HG02870 (cell line): ENCODE results near the gene ZNF778.
"Not testable (repeated sequence)": the region's sequence is repeated elsewhere in the genome, so short reads cannot be mapped to it uniquely, and the experiment has no call there.

ENCODE experiments used
- ATAC-seq: cut with Tn5 transposase; IDR thresholded peaks from one replicate; pipeline ENCODE4 v1.9.1; 2021; ENCODE audit warnings: mild to moderate bottlenecking, moderate library complexity; ENCODE audit not compliant: unreplicated experiment

ZNF778 gene

DNA sequence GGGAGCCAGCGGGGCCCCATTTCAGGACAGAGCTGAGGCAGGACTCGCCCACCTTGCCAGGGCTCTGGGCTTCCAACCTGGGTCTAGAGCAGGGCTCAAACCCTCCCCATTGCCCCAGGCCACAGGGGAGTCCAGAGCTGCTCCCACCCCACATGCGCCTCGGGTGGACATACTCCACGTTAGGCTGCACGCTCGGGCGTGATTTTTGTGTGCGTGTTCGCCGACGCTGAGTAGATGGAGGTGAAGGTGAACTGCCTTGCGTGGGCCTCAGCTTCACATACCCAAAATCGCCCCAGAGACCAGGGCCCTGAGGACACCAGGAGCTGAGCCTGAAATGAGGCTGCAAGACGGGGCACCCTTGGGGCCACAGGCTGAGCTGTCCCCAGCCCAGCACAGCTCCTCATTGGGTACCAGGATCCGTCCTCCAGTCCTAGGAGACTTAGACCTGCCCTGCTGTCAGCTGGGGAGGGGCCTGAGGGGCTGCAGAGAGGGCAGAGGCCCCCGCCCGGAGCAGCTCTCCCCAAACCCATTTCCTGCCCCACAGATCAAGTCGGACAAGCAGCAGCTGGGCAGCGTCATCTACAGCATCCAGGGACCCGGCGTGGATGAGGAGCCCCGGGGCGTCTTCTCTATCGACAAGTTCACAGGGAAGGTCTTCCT is 37.7 kb upstream of the ZNF778 start:
- ATAC-seq = no peak

DNA sequence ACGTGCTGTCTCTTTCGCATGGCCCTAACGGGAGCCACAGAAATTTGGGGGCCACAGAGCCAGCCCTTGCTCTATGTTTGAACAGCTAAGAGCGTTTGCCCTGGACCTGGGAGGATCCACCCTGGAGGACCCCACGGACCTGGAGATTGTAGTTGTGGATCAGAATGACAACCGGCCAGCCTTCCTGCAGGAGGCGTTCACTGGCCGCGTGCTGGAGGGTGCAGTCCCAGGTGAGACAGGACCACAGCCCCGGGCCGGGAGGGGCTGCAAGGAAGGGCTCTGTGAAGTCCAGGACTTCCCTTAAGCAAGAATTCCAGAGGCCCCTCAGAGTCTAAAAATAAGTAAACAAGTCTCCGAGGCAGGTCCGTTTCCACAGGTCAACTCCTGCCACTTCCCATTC is 34.0 kb upstream of the ZNF778 start:
- ATAC-seq = no peak

DNA sequence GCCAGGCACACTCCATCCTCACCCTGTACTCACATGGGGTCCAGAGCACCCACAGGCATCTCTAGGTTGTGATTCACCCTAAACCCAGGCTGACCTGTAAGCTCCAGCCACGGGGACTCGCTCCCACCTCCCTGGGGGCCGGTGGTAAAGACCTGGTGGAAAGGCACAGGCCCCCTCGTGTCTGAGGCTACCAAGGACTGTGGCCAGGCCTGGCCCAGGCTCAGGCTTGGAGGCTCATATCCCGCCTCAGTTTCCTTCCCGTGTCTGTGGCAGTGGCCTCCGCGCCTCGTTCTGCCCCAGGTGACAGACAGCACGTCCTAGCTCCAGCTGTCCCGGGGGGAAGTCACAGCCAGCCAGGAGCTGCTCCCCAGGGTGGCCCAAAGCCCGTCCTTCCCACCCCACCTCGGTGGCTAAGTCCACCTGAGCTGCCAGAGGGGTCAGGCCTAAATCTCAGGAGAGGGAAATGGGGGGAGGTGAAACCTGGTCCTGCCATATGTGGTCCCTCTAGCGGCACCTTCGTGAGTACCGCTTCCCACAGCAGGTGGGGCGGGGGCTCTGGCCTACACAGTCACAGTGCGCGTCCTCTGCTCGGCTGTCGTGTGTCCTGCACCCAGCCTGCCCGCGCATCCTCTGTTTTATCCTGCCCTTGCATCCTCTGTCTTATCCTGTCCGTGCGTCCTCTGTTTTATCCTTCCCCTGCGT is 33.4 kb upstream of the ZNF778 start:
- ATAC-seq = no peak

DNA sequence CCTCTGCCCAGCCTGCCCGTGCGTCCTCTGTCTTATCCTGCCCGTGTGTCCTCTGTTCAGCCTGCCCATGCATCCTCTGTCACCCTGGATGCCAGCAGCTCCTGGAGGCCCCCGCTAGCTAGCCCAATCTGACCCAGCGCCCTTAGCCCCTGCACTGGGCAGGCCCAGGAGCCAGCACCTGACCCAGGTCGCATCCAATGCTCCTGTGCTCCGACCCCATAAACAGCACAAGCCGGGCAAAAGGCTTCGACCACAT is 32.9 kb upstream of the ZNF778 start:
- no peak for ATAC-seq

DNA sequence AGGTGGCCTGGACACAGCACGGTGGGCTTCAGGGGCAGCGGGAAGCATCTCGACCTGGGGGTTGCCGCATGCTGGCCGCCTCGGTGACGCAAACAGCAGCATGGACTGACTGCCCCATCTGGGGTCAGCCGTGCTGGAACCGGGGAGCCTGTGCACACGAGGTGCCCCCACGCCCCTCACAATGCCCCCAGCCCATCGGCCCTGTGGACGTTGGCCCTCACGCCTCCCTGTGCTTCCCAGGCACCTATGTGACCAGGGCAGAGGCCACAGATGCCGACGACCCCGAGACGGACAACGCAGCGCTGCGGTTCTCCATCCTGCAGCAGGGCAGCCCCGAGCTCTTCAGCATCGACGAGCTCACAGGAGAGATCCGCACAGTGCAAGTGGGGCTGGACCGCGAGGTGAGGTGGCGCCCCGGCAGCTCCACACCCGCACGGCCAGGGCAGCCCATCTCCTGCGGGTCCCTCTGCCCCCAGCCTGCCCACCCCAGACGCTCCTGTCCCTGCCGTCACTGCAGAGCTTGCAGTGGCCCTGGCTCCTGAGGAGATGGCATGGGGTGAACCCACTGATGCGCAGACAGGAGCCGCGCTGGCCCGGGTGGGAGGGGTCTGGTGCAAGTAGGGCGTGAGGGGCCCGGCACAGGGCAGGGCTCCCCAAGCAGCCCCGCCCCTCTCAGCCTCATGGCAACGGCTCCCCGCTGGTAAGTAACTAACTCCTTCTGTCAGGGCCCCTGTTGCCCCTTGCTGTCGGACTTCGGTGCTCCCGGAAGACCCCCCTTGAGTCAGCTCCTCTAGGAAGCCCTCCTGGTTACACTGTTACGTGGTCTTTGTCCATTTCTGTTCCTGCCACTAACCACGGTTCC is 32.3 kb upstream of the ZNF778 start:
- ATAC-seq = no peak

DNA sequence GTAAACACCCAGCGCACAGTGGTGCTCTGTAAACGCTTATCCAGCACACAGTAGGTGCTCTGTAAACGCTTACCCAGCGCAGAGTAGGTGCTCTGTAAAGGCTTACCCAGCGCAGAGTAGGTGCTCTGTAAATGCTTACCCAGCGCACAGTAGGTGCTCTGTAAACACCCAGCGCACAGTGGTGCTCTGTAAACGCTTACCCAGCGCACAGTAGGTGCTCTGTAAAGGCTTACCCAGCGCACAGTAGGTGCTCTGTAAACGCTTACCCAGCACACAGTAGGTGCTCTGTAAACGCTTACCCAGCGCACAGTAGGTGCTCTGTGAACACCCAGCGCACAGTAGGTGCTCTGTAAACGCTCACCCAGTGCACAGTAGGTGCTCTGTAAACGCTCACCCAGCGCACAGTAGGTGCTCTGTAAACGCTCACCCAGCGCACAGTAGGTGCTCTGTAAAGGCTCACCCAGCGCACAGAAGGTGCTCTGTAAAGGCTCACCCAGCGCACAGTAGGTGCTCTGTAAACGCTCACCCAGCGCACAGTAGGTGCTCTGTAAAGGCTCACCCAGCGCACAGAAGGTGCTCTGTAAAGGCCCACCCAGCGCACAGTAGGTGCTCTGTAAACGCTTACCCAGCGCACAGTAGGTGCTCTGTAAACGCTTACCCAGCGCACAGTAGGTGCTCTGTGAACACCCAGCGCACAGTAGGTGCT is 31.5 kb upstream of the ZNF778 start:
- ATAC-seq = not testable (repeated sequence)

DNA sequence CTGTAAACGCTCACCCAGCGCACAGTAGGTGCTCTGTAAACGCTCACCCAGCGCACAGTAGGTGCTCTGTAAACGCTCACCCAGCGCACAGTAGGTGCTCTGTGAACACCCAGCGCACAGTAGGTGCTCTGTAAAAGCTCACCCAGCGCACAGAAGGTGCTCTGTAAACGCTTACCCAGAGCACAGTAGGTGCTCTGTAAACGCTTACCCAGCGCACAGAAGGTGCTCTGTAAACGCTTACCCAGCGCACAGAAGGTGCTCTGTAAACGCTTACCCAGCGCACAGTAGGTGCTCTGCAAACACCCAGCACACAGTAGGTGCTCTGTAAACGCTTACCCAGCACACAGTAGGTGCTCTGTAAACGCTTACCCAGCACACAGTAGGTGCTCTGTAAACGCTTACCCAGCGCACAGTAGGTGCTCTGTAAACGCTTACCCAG is 30.9 kb upstream of the ZNF778 start:
- ATAC-seq = not testable (repeated sequence)

DNA sequence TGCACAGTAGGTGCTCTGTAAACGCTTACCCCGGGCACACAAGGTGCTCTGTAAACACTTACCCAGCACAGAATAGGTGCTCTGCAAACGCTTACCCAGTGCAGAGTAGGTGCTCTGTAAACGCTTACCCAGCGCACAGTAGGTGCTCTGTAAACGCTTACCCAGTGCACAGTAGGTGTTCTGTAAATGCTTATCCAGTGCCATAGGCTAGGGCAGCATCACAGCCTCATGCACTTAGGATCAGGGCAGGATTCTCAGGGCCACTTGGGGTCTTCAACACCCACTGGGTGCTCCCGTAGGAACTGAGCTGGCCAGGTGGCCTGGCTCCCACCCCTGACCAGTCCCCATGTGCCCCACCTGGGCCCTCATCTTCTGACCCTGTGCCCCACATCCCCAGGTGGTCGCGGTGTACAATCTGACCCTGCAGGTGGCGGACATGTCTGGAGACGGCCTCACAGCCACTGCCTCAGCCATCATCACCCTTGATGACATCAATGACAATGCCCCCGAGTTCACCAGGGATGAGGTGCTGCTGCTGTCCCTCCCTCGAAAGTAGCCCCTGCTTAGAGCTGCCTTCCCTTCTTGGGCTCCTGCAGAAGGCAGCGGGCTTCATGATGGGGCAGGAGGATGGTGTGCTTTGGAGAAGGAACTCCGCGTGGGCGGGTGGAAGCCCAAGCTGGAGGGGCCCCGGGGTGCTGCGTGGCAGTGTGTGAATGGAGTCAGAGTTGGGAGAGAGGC is 30.3 kb upstream of the ZNF778 start:
- no peak for ATAC-seq

DNA sequence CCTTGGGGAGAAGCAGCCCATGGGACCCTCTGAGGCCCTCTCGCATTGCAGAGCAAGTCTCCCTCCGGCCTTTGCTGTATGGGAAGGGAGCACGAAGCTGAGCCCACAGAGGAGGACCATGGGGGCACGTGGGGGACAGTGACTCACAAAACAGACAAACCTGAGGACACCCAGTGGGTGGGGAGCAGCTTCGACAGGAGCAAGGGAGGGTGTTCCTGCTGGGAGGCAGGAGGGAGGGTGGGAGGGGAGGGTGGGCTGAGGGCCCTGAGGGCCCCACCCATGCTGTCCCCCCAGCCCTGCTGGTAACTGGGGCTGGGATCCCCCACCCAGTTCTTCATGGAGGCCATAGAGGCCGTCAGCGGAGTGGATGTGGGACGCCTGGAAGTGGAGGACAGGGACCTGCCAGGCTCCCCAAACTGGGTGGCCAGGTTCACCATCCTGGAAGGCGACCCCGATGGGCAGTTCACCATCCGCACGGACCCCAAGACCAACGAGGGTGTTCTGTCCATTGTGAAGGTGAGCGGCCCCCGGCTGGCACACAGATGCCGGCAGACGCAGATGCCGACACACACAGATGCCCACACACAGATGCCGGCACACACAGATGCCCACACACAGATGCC is 29.6 kb upstream of the ZNF778 start:
- no peak for ATAC-seq

DNA sequence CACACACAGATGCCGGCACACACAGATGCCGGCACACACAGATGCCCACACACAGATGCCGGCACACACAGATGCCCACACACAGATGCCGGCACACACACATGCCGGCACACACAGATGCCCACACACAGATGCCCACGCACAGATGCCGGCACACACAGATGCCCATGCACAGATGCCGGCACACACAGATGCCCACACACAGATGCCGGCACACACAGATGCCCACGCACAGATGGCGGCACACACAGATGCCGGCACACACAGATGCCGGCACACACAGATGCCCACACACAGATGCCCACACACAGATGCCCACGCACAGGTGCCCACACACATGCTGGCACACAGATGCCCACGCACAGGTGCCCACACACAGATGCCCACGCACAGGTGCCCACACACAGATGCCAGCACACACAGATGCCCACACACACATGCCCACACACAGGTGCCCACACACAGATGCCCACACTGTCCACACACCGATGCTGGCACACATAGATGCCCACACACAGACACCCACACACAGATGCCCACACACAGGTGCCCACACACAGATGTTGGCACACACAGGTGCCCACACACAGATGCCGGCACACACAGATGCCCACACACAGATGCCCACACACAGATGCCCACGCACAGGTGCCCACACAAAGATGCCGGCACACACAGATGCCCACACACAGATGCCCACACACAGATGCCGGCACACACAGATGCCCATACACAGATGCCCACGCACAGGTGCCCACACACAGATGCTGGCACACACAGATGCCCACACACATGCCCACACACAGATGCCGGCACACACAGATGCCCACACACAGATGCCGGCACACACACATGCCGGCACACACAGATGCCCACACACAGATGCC is 28.8 kb upstream of the ZNF778 start:
- ATAC-seq = not testable (repeated sequence)

DNA sequence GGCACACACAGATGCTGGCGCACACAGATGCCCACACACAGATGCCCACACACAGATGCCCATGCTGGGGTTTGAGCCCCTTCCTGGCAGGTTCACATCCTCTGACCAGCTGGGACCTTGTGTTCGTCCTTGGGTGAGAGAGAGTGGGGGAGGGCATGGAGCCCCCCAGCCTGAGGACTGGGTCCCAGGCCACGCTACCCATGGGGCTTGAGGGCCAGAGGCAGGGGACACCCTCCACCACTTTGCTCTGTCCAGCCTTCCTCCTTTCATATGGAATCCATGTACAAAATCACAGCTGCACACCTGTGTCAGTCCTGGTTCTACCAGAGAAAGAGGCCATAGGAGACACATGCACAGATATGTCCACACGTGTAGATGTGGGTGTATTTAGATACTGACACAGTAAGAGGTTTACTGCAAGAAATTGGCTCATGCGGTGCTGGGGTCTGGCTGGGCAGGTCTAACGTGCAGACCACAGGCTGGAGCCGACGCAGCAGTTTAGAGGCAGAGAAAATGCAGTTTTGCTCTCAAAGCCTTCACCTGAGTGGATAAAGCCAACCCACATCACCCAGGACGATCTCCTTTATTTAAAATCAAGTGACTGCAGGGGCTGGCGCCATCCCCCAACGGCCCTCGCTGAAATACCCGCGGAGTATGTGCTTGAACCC is 28.0 kb upstream of the ZNF778 start:
- no peak for ATAC-seq

DNA sequence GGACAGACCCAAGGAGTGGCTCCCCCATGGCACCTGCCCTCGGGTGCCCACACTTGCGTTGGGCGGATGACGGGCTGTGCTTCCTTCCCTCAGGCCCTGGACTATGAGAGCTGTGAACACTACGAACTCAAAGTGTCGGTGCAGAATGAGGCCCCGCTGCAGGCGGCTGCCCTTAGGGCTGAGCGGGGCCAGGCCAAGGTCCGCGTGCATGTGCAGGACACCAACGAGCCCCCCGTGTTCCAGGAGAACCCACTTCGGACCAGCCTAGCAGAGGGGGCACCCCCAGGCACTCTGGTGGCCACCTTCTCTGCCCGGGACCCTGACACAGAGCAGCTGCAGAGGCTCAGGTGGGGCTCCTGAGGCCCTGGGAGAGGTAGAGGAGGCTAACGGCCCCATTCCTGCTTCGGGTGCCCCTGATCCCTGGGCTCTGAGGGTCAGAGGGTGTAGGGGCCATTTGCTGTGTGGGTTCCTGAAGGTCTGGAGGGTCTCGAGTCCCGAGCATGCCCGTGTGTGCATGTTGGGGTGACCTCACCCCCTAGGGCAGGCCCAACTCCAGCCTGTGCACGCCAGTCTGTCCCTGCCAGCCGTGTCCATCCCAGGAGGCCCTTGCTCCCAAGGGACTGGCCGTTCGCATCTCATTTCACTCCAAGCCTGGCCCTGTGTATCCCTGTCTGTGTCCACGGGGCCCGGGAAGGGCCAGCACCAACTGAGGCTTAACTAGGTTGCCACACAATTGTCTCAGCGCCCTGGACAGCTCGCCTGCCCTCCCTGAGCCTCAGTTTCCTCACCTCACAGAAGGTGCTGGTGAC is 27.1 kb upstream of the ZNF778 start:
- ATAC-seq = no peak

DNA sequence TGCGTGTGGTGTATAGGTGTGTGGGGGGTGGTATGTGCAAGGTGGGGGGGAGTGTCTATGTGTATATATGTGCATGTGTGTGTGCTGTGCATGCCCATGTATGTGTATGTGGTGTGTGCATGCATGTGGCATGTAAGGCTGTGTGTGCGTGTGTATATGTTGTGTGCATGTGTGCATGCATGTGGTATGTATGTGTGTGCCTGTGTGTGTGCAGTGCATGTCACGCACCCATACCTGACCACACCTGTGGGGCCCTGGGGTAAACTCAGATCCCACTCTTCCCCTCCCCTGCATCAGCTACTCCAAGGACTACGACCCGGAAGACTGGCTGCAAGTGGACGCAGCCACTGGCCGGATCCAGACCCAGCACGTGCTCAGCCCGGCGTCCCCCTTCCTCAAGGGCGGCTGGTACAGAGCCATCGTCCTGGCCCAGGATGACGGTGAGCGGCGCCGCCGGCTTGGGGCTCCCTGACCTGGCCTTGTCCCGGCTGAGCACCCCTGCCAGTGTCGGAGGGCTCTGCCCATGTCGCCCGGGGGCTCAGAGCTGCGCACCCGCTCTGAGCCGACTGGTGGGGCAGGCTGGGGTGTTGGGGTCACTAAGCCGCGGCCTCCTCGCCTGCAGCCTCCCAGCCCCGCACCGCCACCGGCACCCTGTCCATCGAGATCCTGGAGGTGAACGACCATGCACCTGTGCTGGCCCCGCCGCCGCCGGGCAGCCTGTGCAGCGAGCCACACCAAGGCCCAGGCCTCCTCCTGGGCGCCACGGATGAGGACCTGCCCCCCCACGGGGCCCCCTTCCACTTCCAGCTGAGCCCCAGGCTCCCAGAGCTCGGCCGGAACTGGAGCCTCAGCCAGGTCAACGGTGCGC is 26.2 kb upstream of the ZNF778 start:
- ATAC-seq = no peak

DNA sequence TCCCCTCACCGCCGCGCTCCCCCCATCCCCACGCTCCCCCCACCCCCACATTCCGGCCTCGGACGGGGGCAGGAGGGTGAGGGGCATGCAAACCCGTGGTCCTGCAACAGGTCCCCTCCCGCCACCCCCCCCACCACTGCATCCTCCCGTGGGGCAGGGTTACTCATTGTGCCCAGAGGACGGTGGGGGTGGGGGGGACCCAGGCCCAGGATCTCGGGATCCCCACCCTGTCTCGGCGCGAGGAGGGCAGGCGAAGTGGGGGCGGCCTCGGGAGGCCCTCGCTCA is 25.7 kb upstream of the ZNF778 start:
- no peak for ATAC-seq

DNA sequence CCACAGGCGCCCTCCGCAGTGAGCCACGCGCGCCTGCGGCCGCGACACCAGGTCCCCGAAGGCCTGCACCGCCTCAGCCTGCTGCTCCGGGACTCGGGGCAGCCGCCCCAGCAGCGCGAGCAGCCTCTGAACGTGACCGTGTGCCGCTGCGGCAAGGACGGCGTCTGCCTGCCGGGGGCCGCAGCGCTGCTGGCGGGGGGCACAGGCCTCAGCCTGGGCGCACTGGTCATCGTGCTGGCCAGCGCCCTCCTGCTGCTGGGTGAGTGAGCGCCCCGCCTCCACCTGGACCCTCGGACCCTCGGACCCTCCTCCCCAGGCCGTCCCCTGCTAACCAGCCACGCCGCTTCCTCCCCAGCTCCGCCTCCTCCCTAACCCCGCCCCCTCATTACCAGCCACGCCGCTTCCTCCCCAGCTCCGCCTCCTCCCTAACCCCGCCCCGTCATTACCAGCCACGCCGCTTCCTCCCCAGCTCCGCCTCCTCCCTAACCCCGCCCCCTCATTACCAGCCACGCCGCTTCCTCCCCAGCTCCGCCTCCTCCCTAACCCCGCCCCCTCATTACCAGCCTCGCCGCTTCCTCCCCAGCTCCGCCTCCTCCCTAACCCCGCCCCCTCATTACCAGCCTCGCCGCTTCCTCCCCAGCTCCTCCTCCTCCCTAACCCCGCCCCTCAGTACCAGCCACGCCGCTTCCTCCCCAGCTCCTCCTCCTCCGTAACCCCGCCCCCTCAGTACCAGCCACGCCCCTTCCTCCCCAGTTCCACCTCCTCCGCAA is 25.1 kb upstream of the ZNF778 start:
- ATAC-seq = not testable (repeated sequence)

DNA sequence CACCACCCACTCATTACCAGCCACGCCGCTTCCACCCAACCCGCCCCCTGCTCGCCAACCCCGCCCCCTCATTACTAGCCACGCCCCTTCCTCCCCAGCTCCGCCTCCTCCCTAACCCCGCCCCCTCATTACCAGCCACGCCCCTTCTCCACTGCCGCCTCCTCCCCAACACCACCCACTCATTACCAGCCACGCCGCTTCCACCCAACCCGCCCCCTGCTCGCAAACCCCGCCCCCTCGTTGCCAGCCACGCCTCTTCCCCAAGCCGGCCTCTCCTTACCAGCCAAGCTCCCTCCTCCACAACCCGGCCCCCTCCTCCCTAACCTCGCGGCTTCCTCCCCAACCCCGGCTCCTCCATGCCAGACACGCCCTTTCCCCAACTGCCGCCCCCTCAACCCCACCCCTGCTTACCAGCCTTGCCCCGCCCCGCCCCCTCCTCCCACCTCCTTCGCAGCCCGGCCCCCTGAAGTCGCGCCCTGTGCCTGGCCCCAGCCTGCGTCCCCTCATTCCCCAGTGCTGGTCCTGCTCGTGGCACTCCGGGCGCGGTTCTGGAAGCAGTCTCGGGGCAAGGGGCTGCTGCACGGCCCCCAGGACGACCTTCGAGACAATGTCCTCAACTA is 24.4 kb upstream of the ZNF778 start:
- no peak for ATAC-seq
